ENCODE measurements around the gene FANK1. TPM values are rescaled to one million over a fixed set of nuclear protein-coding genes. Genes with fewer than 3 reads are reported as not detected.

Gene FANK1
- total and polyA plus RNA-seq, 2 experiments from 2014 or later: 10.2 to 13.3 TPM

- Histone ChIP-seq H3K27ac (no peak overlapping the region), H3K4me3 (no peak overlapping the region), H3K9ac (no peak overlapping the region), H2AFZ (no peak overlapping the region), H3K9me3 (ENCODE audit: low read depth) (no peaks in the 10 kb centered on the region), H3K4me2 (ENCODE audit: unreplicated experiment) (no peak overlapping the region), H3K9me2 (ENCODE audit: insufficient read depth) (no peaks in the 10 kb centered on the region), H4K20me1 (ENCODE audit: insufficient read depth) (peaks cover 3% of the 10 kb centered on the region; the same call in 1 of the 2 replicates), H3K4me1 (ENCODE audit: insufficient read depth) (no peaks in the 10 kb centered on the region), H3F3A (ENCODE audit: insufficient read depth) (no peaks in the 10 kb centered on the region), H3K27me3 (replicated peaks; ENCODE audit: insufficient read depth) (no peaks in the 10 kb centered on the region), H3K36me3 (ENCODE audit: low read depth) (no peaks in the 10 kb centered on the region), H3K79me2 (ENCODE audit: insufficient read depth) (peaks cover 11% of the 10 kb centered on the region; the same call in 1 of the 2 replicates)
- in situ Hi-C loops (cut with MboI): no loop called here
- WGBS, 2 experiments (ENCODE audit: low coverage in 1 of 2, low lambda C conversion rate in 2 of 2, missing lambda C conversion rate in 2 of 2): 94 to 99% methylated on average over 4 of the region's 4 CpGs
- TF ChIP-seq EZH2 (IDR thresholded peaks at IDR 0.05; ENCODE audit: insufficient read depth, poor library complexity, severe bottlenecking) (no peak), EZH2phosphoT487 (IDR thresholded peaks at IDR 0.05; ENCODE audit: insufficient read depth, low read depth) (no peak)
- DNase-seq: no peak
Measured at GRCh38 chr10:125929618-125930017, 33.3 kb downstream of the FANK1 start.

- Histone ChIP-seq H3K79me2 (ENCODE audit: insufficient read depth) (peaks cover 11% of the 10 kb centered on the region; the same call in 1 of the 2 replicates), H3K9ac (no peak overlapping the region), H3K9me3 (ENCODE audit: low read depth) (no peaks in the 10 kb centered on the region), H3K4me2 (ENCODE audit: unreplicated experiment) (no peak overlapping the region), H4K20me1 (ENCODE audit: insufficient read depth) (no peaks in the 10 kb centered on the region; the same call in 1 of the 2 replicates), H3K36me3 (ENCODE audit: low read depth) (no peaks in the 10 kb centered on the region), H3K27me3 (replicated peaks; ENCODE audit: insufficient read depth) (no peaks in the 10 kb centered on the region), H3K9me2 (ENCODE audit: insufficient read depth) (no peaks in the 10 kb centered on the region), H3K4me3 (no peak overlapping the region), H3K4me1 (ENCODE audit: insufficient read depth) (no peaks in the 10 kb centered on the region), H2AFZ (no peak overlapping the region), H3K27ac (no peak overlapping the region), H3F3A (ENCODE audit: insufficient read depth) (no peaks in the 10 kb centered on the region)
- no peak for DNase-seq
- WGBS, 2 experiments (ENCODE audit: low coverage in 1 of 2, low lambda C conversion rate in 2 of 2, missing lambda C conversion rate in 2 of 2): 49 to 52% methylated on average over 4 of the region's 4 CpGs
- in situ Hi-C loops (cut with MboI): no loop called here
- TF ChIP-seq EZH2 (IDR thresholded peaks at IDR 0.05; ENCODE audit: insufficient read depth, poor library complexity, severe bottlenecking): no peak
- no peak for TF ChIP-seq EZH2phosphoT487 (IDR thresholded peaks at IDR 0.05; ENCODE audit: insufficient read depth, low read depth)
Measured at GRCh38 chr10:125933693-125934092, 37.3 kb downstream of the FANK1 start.

- Histone ChIP-seq H3K9me3 (ENCODE audit: low read depth) (no peaks in the 10 kb centered on the region), H3K27me3 (replicated peaks; ENCODE audit: insufficient read depth) (no peaks in the 10 kb centered on the region), H4K20me1 (ENCODE audit: insufficient read depth) (no peaks in the 10 kb centered on the region; the same call in 1 of the 2 replicates), H3K4me3 (no peak overlapping the region), H3K4me2 (ENCODE audit: unreplicated experiment) (no peak overlapping the region), H3K9me2 (ENCODE audit: insufficient read depth) (no peaks in the 10 kb centered on the region), H3K27ac (no peak overlapping the region), H3K36me3 (ENCODE audit: low read depth) (no peaks in the 10 kb centered on the region), H2AFZ (no peak overlapping the region), H3K79me2 (ENCODE audit: insufficient read depth) (peaks cover 11% of the 10 kb centered on the region; the same call in 1 of the 2 replicates), H3K9ac (no peak overlapping the region), H3K4me1 (ENCODE audit: insufficient read depth) (no peaks in the 10 kb centered on the region), H3F3A (ENCODE audit: insufficient read depth) (no peaks in the 10 kb centered on the region)
- 79 to 81% methylated on average over 2 of the region's 2 CpGs for WGBS, 2 experiments (ENCODE audit: low coverage in 1 of 2, low lambda C conversion rate in 2 of 2, missing lambda C conversion rate in 2 of 2)
- no peak for TF ChIP-seq EZH2phosphoT487 (IDR thresholded peaks at IDR 0.05; ENCODE audit: insufficient read depth, low read depth)
- in situ Hi-C loops (cut with MboI): no loop called here
- peak; percentile 1 for DNase-seq
Measured at GRCh38 chr10:125936331-125936730, 40.0 kb downstream of the FANK1 start.

- Histone ChIP-seq H3K4me1 (ENCODE audit: insufficient read depth) (no peaks in the 10 kb centered on the region), H2AFZ (no peak overlapping the region), H3K4me3 (no peak overlapping the region), H3K9me2 (ENCODE audit: insufficient read depth) (no peaks in the 10 kb centered on the region), H3K9ac (no peak overlapping the region), H3K9me3 (ENCODE audit: low read depth) (no peaks in the 10 kb centered on the region), H3K36me3 (ENCODE audit: low read depth) (no peaks in the 10 kb centered on the region), H3K27me3 (replicated peaks; ENCODE audit: insufficient read depth) (no peaks in the 10 kb centered on the region), H3K27ac (no peak overlapping the region), H3K79me2 (ENCODE audit: insufficient read depth) (no peaks in the 10 kb centered on the region), H4K20me1 (ENCODE audit: insufficient read depth) (no peaks in the 10 kb centered on the region), H3K4me2 (ENCODE audit: unreplicated experiment) (no peak overlapping the region), H3F3A (ENCODE audit: insufficient read depth) (no peaks in the 10 kb centered on the region)
- 84 to 86% methylated on average over 13 of the region's 13 CpGs for WGBS, 2 experiments (ENCODE audit: low coverage in 1 of 2, low lambda C conversion rate in 2 of 2, missing lambda C conversion rate in 2 of 2)
- in situ Hi-C loops (cut with MboI): no loop called here
- no peak for DNase-seq
- TF ChIP-seq EZH2 (IDR thresholded peaks at IDR 0.05; ENCODE audit: insufficient read depth, poor library complexity, severe bottlenecking) (no peak), EZH2phosphoT487 (IDR thresholded peaks at IDR 0.05; ENCODE audit: insufficient read depth, low read depth) (no peak)
Measured at GRCh38 chr10:125940515-125940914, 44.2 kb downstream of the FANK1 start.

GRCh38 chr10:125951290-125951689, 54.9 kb downstream of the FANK1 start:
- no peaks in the 10 kb centered on the region for H3K9me2 ChIP-seq (ENCODE audit: insufficient read depth)
- no peak overlapping the region for H3K4me2 ChIP-seq (ENCODE audit: unreplicated experiment)
- H3K36me3 ChIP-seq (ENCODE audit: low read depth): no peaks in the 10 kb centered on the region
- 35 to 41% methylated on average over 1 of the region's 1 CpG for WGBS, 2 experiments (ENCODE audit: low coverage in 1 of 2, low lambda C conversion rate in 2 of 2, missing lambda C conversion rate in 2 of 2)
- no peak overlapping the region for H2AFZ ChIP-seq
- H3F3A ChIP-seq (ENCODE audit: insufficient read depth): no peaks in the 10 kb centered on the region
- no peak overlapping the region for H3K9ac ChIP-seq
- no peak overlapping the region for H3K27ac ChIP-seq
- H3K4me1 ChIP-seq (ENCODE audit: insufficient read depth): no peaks in the 10 kb centered on the region
- no peaks in the 10 kb centered on the region for H4K20me1 ChIP-seq (ENCODE audit: insufficient read depth)
- no peak overlapping the region for H3K4me3 ChIP-seq
- H3K9me3 ChIP-seq (ENCODE audit: low read depth): peaks cover 4% of the 10 kb centered on the region
- H3K79me2 ChIP-seq (ENCODE audit: insufficient read depth): no peaks in the 10 kb centered on the region
- in situ Hi-C loops (cut with MboI): no loop called here
- no peak for TF ChIP-seq EZH2phosphoT487 (IDR thresholded peaks at IDR 0.05; ENCODE audit: insufficient read depth, low read depth)
- TF ChIP-seq EZH2 (IDR thresholded peaks at IDR 0.05; ENCODE audit: insufficient read depth, poor library complexity, severe bottlenecking): no peak
- H3K27me3 ChIP-seq (replicated peaks; ENCODE audit: insufficient read depth): no peaks in the 10 kb centered on the region
- DNase-seq: no peak
